Esophagus muscularis mucosa (tissue), 4 donors: ENCODE measurements around the gene SUPT3H.

Source experiments
- EP300 ChIP-seq: sonication (generic); formaldehyde crosslinking; IDR thresholded peaks from one replicate; pipeline ENCODE4 v1.6.1; 2017; ENCODE audit warnings: antibody characterized with exemption
- POLR2A ChIP-seq: fragments of 450-650 bp; IDR thresholded peaks from one replicate; pipeline ENCODE4 v1.6.1; 2017; ENCODE audit warnings: antibody characterized with exemption, moderate library complexity, mild to moderate bottlenecking, low read depth
- TF ChIP-seq, protein P1 (sequence below), 3 experiments: fragments of 200-600 bp in 2 of 3; fragments of 450-650 bp in 1 of 3; sonication (generic) in 2 of 3; IDR thresholded peaks; one replicate each; pipeline ENCODE4 v1.5.1; 2017 to 2019; ENCODE audit warnings: antibody characterized with exemption in 3 of 3, mild to moderate bottlenecking in 2 of 3, moderate library complexity in 1 of 3

- TF ChIP-seq, protein P1, sequence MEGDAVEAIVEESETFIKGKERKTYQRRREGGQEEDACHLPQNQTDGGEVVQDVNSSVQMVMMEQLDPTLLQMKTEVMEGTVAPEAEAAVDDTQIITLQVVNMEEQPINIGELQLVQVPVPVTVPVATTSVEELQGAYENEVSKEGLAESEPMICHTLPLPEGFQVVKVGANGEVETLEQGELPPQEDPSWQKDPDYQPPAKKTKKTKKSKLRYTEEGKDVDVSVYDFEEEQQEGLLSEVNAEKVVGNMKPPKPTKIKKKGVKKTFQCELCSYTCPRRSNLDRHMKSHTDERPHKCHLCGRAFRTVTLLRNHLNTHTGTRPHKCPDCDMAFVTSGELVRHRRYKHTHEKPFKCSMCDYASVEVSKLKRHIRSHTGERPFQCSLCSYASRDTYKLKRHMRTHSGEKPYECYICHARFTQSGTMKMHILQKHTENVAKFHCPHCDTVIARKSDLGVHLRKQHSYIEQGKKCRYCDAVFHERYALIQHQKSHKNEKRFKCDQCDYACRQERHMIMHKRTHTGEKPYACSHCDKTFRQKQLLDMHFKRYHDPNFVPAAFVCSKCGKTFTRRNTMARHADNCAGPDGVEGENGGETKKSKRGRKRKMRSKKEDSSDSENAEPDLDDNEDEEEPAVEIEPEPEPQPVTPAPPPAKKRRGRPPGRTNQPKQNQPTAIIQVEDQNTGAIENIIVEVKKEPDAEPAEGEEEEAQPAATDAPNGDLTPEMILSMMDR (IDR thresholded peaks at IDR 0.05): no peak
- no peak for TF ChIP-seq EP300
- no peak for TF ChIP-seq POLR2A
Measured at GRCh38 chr6:45377043-45377553, 636 bp downstream of the SUPT3H start.
